ENCODE measurements around the gene ITPK1. TPM values are rescaled to one million over a fixed set of nuclear protein-coding genes. Genes with fewer than 3 reads are reported as not detected.

ITPK1 gene
- polyA plus RNA-seq, 2 donors = 15.8 to 22.4 TPM

GRCh38 chr14:92958373-92959188 lies 157.1 kb downstream of the ITPK1 start:
- no peak overlapping the region for H3K27ac ChIP-seq (ENCODE audit: low read depth in 2 of 2, low read length in 1 of 2)
- peaks cover 10 to 17% of the 10 kb centered on the region in 2 donors for H3K36me3 ChIP-seq (ENCODE audit: control insufficient read depth in 2 of 2, insufficient read depth in 2 of 2, low read length in 1 of 2)
- H3K9me3 ChIP-seq (ENCODE audit: control insufficient read depth in 2 of 2, insufficient read depth in 1 of 2, low read depth in 1 of 2, low read length in 1 of 2) = no peaks in the 10 kb centered on the region
- 88 to 91% methylated on average over 22 of the region's 22 CpGs for WGBS, 2 donors
- H3K27me3 ChIP-seq (ENCODE audit: control insufficient read depth in 1 of 2, insufficient read depth in 2 of 2, low read length in 2 of 2) = no peaks in the 10 kb centered on the region
- peaks cover 0 to 2% of the 10 kb centered on the region in 2 donors for H3K4me1 ChIP-seq (ENCODE audit: control insufficient read depth in 2 of 2, insufficient read depth in 2 of 2, low read length in 1 of 2)
- H3K4me3 ChIP-seq (ENCODE audit: low read depth in 1 of 2, low read length in 2 of 2) = no peak overlapping the region

- H3K27me3 ChIP-seq (ENCODE audit: control insufficient read depth in 1 of 2, insufficient read depth in 2 of 2, low read length in 2 of 2) = no peaks in the 10 kb centered on the region
- peaks cover 5 to 19% of the 10 kb centered on the region in 2 donors for H3K36me3 ChIP-seq (ENCODE audit: control insufficient read depth in 2 of 2, insufficient read depth in 2 of 2, low read length in 1 of 2)
- H3K27ac ChIP-seq (ENCODE audit: low read depth in 2 of 2, low read length in 1 of 2) = no peak overlapping the region
- peaks cover 0 to 2% of the 10 kb centered on the region in 2 donors for H3K4me1 ChIP-seq (ENCODE audit: control insufficient read depth in 2 of 2, insufficient read depth in 2 of 2, low read length in 1 of 2)
- WGBS, 2 donors = 85 to 86% methylated on average over 11 of the region's 11 CpGs
- H3K4me3 ChIP-seq (ENCODE audit: low read depth in 1 of 2, low read length in 2 of 2) = no peak overlapping the region
- no peaks in the 10 kb centered on the region for H3K9me3 ChIP-seq (ENCODE audit: control insufficient read depth in 2 of 2, insufficient read depth in 1 of 2, low read depth in 1 of 2, low read length in 1 of 2)
These were observed 158.8 kb downstream of the ITPK1 start for GRCh38 chr14:92956961-92957360.

- peaks cover 0 to 2% of the 10 kb centered on the region in 2 donors for H3K4me1 ChIP-seq (ENCODE audit: control insufficient read depth in 2 of 2, insufficient read depth in 2 of 2, low read length in 1 of 2)
- no peak overlapping the region for H3K27ac ChIP-seq (ENCODE audit: low read depth in 2 of 2, low read length in 1 of 2)
- no peaks in the 10 kb centered on the region for H3K27me3 ChIP-seq (ENCODE audit: control insufficient read depth in 1 of 2, insufficient read depth in 2 of 2, low read length in 2 of 2)
- no peaks in the 10 kb centered on the region for H3K9me3 ChIP-seq (ENCODE audit: control insufficient read depth in 2 of 2, insufficient read depth in 1 of 2, low read depth in 1 of 2, low read length in 1 of 2)
- WGBS, 2 donors = 56 to 65% methylated on average over 7 of the region's 7 CpGs
- no peak overlapping the region for H3K4me3 ChIP-seq (ENCODE audit: low read depth in 1 of 2, low read length in 2 of 2)
- peaks cover 0 to 24% of the 10 kb centered on the region in 2 donors for H3K36me3 ChIP-seq (ENCODE audit: control insufficient read depth in 2 of 2, insufficient read depth in 2 of 2, low read length in 1 of 2)
These were observed 160.3 kb downstream of the ITPK1 start for GRCh38 chr14:92955381-92955780.

- Histone ChIP-seq H3K27ac (ENCODE audit: low read depth in 2 of 2, low read length in 1 of 2) (no peak overlapping the region), H3K27me3 (ENCODE audit: control insufficient read depth in 1 of 2, insufficient read depth in 2 of 2, low read length in 2 of 2) (no peaks in the 10 kb centered on the region), H3K9me3 (ENCODE audit: control insufficient read depth in 2 of 2, insufficient read depth in 1 of 2, low read depth in 1 of 2, low read length in 1 of 2) (no peaks in the 10 kb centered on the region), H3K4me3 (ENCODE audit: low read depth in 1 of 2, low read length in 2 of 2) (no peak overlapping the region), H3K36me3 (ENCODE audit: control insufficient read depth in 2 of 2, insufficient read depth in 2 of 2, low read length in 1 of 2) (peaks cover 0 to 24% of the 10 kb centered on the region in 2 donors), H3K4me1 (ENCODE audit: control insufficient read depth in 2 of 2, insufficient read depth in 2 of 2, low read length in 1 of 2) (peaks cover 0 to 2% of the 10 kb centered on the region in 2 donors)
- WGBS, 2 donors = 64 to 69% methylated on average over 5 of the region's 5 CpGs
These were observed 160.8 kb downstream of the ITPK1 start for GRCh38 chr14:92954933-92955332.

GRCh38 chr14:92953526-92953925 lies 162.2 kb downstream of the ITPK1 start:
- Histone ChIP-seq H3K4me1 (ENCODE audit: control insufficient read depth in 2 of 2, insufficient read depth in 2 of 2, low read length in 1 of 2) (peaks cover 0 to 2% of the 10 kb centered on the region in 2 donors), H3K9me3 (ENCODE audit: control insufficient read depth in 2 of 2, insufficient read depth in 1 of 2, low read depth in 1 of 2, low read length in 1 of 2) (no peaks in the 10 kb centered on the region), H3K4me3 (ENCODE audit: low read depth in 1 of 2, low read length in 2 of 2) (no peak overlapping the region), H3K27me3 (ENCODE audit: control insufficient read depth in 1 of 2, insufficient read depth in 2 of 2, low read length in 2 of 2) (no peaks in the 10 kb centered on the region), H3K27ac (ENCODE audit: low read depth in 2 of 2, low read length in 1 of 2) (no peak overlapping the region), H3K36me3 (ENCODE audit: control insufficient read depth in 2 of 2, insufficient read depth in 2 of 2, low read length in 1 of 2) (peaks cover 0 to 24% of the 10 kb centered on the region in 2 donors)
- WGBS, 2 donors = 92 to 94% methylated on average over 6 of the region's 6 CpGs

GRCh38 chr14:92952481-92953298 lies 163.0 kb downstream of the ITPK1 start:
- H3K4me3 ChIP-seq (ENCODE audit: low read depth in 1 of 2, low read length in 2 of 2) = no peak overlapping the region
- H3K27me3 ChIP-seq (ENCODE audit: control insufficient read depth in 1 of 2, insufficient read depth in 2 of 2, low read length in 2 of 2) = no peaks in the 10 kb centered on the region
- peaks cover 0 to 18% of the 10 kb centered on the region in 2 donors for H3K36me3 ChIP-seq (ENCODE audit: control insufficient read depth in 2 of 2, insufficient read depth in 2 of 2, low read length in 1 of 2)
- peaks cover 0 to 2% of the 10 kb centered on the region in 2 donors for H3K4me1 ChIP-seq (ENCODE audit: control insufficient read depth in 2 of 2, insufficient read depth in 2 of 2, low read length in 1 of 2)
- H3K27ac ChIP-seq (ENCODE audit: low read depth in 2 of 2, low read length in 1 of 2) = no peak overlapping the region
- 85 to 88% methylated on average over 32 of the region's 32 CpGs for WGBS, 2 donors
- no peaks in the 10 kb centered on the region for H3K9me3 ChIP-seq (ENCODE audit: control insufficient read depth in 2 of 2, insufficient read depth in 1 of 2, low read depth in 1 of 2, low read length in 1 of 2)

- Histone ChIP-seq H3K36me3 (ENCODE audit: control insufficient read depth in 2 of 2, insufficient read depth in 2 of 2, low read length in 1 of 2) (peaks cover 0 to 13% of the 10 kb centered on the region in 2 donors), H3K9me3 (ENCODE audit: control insufficient read depth in 2 of 2, insufficient read depth in 1 of 2, low read depth in 1 of 2, low read length in 1 of 2) (no peaks in the 10 kb centered on the region), H3K27me3 (ENCODE audit: control insufficient read depth in 1 of 2, insufficient read depth in 2 of 2, low read length in 2 of 2) (no peaks in the 10 kb centered on the region), H3K4me1 (ENCODE audit: control insufficient read depth in 2 of 2, insufficient read depth in 2 of 2, low read length in 1 of 2) (peaks cover 0 to 2% of the 10 kb centered on the region in 2 donors), H3K4me3 (ENCODE audit: low read depth in 1 of 2, low read length in 2 of 2) (no peak overlapping the region), H3K27ac (ENCODE audit: low read depth in 2 of 2, low read length in 1 of 2) (no peak overlapping the region)
- 19 to 20% methylated on average over 14 to 18 of the region's 18 CpGs for WGBS, 2 donors
These were observed 163.7 kb downstream of the ITPK1 start for GRCh38 chr14:92951912-92952471.

- Histone ChIP-seq H3K4me3 (ENCODE audit: low read depth in 1 of 2, low read length in 2 of 2) (no peak overlapping the region), H3K4me1 (ENCODE audit: control insufficient read depth in 2 of 2, insufficient read depth in 2 of 2, low read length in 1 of 2) (peaks cover 0 to 5% of the 10 kb centered on the region in 2 donors), H3K27me3 (ENCODE audit: control insufficient read depth in 1 of 2, insufficient read depth in 2 of 2, low read length in 2 of 2) (no peaks in the 10 kb centered on the region), H3K27ac (ENCODE audit: low read depth in 2 of 2, low read length in 1 of 2) (no peak overlapping the region), H3K36me3 (ENCODE audit: control insufficient read depth in 2 of 2, insufficient read depth in 2 of 2, low read length in 1 of 2) (peaks cover 0 to 11% of the 10 kb centered on the region in 2 donors), H3K9me3 (ENCODE audit: control insufficient read depth in 2 of 2, insufficient read depth in 1 of 2, low read depth in 1 of 2, low read length in 1 of 2) (no peaks in the 10 kb centered on the region)
- WGBS, 2 donors = 91 to 96% methylated on average over 7 of the region's 7 CpGs
These were observed 164.5 kb downstream of the ITPK1 start for GRCh38 chr14:92951261-92951660.

GRCh38 chr14:92950773-92951172 lies 165.0 kb downstream of the ITPK1 start:
- Histone ChIP-seq H3K36me3 (ENCODE audit: control insufficient read depth in 2 of 2, insufficient read depth in 2 of 2, low read length in 1 of 2) (peaks cover 0 to 11% of the 10 kb centered on the region in 2 donors), H3K27me3 (ENCODE audit: control insufficient read depth in 1 of 2, insufficient read depth in 2 of 2, low read length in 2 of 2) (no peaks in the 10 kb centered on the region), H3K4me1 (ENCODE audit: control insufficient read depth in 2 of 2, insufficient read depth in 2 of 2, low read length in 1 of 2) (peaks cover 0 to 8% of the 10 kb centered on the region in 2 donors), H3K9me3 (ENCODE audit: control insufficient read depth in 2 of 2, insufficient read depth in 1 of 2, low read depth in 1 of 2, low read length in 1 of 2) (no peaks in the 10 kb centered on the region), H3K27ac (ENCODE audit: low read depth in 2 of 2, low read length in 1 of 2) (no peak overlapping the region), H3K4me3 (ENCODE audit: low read depth in 1 of 2, low read length in 2 of 2) (no peak overlapping the region)
- 84 to 88% methylated on average over 6 of the region's 6 CpGs for WGBS, 2 donors

Data from esophagus (tissue), 2 donors.